Hematopoietic multipotent progenitor cell (in vitro differentiated cells): ENCODE measurements around the gene AKAP13. TPM values are rescaled to one million over a fixed set of nuclear protein-coding genes. Genes with fewer than 3 reads are reported as not detected.

ENCODE experiments used
- DNase-seq, 3 donors: peaks; one replicate each; pipeline ENCODE4 v3.0.0-alpha.2; 2011 to 2015; ENCODE audit warnings: low read depth in 2 of 3, low spot score in 2 of 3
- total RNA-seq: library from RNA; depleted of rRNA; stranded (reverse); fragments of >200 nt; gene quantifications from one replicate; pipeline ENCODE4 v1.2.3, GENCODE V29; 2012

The AKAP13 gene
- total RNA-seq, 1 donor, result 163 TPM

DNA sequence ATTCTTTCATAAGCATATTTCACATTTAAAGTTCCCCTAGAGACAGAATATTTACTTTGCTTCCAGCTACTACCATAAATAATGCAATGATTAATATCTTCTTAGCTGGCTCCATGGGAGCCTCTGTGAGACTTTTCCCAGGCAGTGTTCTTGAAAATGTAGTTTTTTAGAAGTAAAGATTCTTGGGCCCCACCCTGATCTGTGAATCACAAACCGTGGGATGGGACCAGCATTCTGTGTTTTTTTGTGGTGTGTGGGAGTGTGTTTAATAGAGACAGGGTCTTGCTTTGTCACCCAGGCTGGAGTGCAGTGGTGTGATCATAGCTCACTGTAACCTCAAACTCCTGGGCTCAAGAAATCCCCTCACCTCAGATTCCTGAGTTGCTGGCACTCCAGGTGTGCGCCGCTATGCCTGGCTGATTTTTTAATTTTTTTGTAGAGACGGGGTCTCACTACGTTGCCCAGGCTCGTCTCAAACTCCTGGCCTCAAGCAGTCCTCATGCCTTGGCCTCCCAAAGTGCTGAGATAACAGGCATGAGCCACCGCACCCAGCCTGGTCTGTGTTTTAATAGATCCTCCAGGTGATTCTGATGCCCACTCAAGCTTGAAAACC is 331.3 kb downstream of the AKAP13 start:
- no peak for DNase-seq

GRCh38 chr15:85716261-85716660 is 335.9 kb downstream of the AKAP13 start:
- no peak for DNase-seq

- no peak for DNase-seq
Observed at GRCh38 chr15:85717212-85717611, 336.8 kb downstream of the AKAP13 start.

DNA sequence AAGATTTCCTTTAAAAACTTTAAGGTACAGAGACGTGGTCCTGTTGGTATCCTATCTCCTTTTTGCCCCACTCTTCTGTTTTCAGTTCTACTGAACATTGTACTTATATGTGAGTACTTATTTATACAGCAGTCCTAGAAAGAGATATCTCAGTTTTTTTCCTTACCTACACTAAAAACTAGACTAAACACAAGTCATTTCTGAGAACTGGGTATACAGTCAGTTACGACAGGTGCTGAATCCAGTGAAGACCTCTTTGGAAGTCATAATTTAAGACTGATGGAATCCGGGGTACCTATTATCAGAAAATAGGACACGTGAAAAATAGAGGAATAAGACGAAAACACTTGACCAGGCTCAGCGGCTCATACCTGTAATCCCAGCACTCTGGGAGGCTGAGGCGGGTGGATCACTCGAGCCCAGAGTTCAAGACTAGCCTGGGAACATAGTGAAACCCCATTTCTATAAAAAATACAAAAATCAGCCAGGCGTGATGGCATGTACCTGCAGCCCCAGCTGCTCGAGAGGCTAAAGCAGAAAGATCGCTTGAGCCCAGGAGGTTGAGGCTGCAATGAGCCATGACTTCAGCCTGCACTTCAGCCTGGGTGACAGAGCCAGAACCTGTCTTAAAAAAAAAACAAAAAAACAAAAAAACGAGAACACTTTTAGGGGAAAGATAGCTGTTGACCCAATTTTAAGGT is 338.0 kb downstream of the AKAP13 start:
- DNase-seq, result no peak

GRCh38 chr15:85718981-85719380 is 338.6 kb downstream of the AKAP13 start:
- DNase-seq, result no peak

DNA sequence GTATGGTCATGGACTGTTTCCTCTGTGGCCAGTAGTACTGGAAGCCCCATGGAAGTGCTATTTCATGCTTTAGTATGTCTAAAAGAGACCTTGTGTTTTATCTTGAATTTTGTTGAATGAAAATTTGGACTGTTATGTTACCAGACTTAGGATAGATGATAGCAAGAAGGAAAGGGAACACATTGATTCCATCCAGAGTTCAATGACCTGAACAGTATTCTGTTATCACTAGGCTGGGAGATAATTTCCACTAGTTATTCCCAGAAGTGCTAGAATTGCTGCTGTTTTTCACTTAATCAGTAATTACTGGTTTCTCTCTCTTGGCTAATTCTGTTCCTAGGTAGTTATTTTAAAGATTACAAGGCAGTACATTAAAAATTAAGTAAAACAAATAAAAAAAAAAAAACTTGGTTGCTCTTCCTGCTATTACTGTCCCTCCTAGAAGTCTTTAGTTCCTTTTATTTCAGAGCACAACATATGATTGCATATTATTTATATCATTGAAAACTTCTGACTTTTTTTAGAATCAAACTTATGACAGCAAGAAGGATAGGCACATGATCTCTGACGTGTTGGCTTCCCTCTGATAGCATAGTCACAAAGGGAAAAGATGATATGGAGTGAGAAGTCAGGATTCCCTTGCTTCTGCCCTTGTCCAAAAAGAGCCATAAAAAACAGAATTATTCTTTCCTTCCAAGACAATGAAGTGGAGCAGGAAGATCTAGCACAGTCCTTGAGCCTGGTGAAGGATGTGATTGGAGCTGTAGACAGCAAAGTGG is 342.2 kb downstream of the AKAP13 start:
- DNase-seq, result no peak

GRCh38 chr15:85723960-85724945 is 343.9 kb downstream of the AKAP13 start:
- no peak for DNase-seq

DNA sequence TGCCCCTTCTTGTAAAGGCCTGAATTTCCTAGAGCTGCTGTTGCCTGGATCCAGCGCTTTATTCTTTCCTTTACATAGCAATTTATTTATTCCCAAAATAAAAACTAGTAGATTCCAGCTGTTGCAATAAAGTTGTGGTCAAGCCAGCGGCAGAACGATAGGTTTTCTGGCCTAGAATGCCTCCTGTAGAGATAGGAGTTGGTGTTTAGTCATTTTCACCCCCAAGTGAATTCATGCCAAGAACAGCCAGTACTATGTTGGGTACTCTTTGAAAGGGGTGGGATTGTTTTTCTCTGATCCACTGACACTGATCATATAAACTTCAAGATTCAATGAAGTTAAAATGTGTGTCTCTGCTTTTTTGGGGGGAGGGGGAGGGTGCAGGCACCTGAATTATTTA is 344.6 kb downstream of the AKAP13 start:
- no peak for DNase-seq

DNA sequence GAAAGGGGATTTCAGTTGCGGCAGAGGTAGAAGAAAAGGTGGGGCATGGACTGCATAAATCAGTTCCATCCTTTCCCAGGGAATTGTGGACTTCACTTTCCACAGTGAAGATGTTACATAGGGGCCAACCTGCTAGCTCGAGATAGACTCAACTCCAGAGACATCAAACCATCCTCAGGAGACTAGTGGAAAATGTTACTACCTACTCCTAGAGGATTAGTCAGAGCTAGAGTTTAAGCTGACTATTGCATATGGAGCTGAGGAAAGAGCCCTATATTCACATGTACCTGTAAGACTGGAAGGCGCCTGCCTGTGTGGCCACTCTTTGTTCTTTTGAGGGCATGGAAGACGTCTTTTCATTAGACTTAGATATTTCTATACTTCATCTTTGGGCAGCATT is 345.2 kb downstream of the AKAP13 start:
- no peak for DNase-seq

DNA sequence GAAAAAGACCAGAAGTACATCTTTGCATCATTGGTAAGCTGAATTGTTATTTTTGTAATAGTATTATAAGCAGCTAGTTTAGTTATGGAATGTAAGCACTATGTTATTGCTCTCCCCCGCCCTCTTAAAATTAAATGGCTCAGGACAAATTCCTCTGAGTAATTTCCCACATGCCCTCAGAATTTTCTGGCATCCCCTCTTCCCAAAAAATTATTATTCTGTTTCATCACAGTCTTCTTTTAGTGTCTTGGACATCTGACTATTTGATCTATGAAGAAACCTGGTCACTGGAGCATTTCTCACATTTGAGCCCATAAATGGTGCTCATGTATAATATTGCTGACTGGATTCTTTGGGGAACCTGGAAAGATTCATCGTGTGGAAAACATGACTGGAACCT is 346.1 kb downstream of the AKAP13 start:
- DNase-seq, result no peak

GRCh38 chr15:85727068-85727467 is 346.7 kb downstream of the AKAP13 start:
- DNase-seq, result no peak

DNA sequence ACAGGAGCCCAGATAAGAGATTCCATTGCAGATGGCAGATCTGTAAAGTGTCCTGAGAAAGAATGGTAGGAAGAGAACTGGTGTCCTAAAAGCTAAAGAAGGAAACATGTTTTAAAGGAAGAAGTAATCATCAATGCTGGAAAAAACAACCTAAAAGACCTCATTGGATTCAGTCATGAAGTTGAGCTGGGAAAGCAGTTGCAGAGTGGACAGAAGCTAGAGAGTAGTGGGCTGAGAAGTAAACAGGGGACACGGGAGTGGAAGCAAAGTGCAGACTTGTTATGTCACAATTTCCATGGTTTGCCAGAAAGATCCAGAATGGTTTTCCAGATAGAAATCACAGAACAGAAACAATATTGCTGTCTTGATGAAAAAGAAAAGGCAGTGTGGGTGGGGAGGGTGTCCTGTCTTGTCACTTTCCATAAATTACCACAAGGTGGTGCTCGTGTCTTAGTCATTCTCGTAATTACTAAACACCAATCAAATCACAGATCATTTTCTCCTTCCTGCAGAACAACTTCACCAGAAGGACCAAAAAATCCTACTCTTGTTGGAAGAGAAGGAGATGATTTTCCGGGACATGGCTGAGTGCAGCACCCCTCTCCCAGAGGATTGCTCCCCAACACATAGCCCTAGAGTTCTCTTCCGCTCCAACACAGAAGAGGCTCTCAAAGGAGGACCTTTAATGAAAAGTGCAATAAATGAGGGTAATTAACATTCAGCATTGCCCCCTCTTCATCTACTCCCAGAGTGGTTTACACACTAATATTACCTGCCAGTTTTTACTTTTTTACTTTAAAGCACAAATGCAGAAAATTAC is 349.8 kb downstream of the AKAP13 start:
- peak; percentile 26 to 75 (median 52) for DNase-seq

DNA sequence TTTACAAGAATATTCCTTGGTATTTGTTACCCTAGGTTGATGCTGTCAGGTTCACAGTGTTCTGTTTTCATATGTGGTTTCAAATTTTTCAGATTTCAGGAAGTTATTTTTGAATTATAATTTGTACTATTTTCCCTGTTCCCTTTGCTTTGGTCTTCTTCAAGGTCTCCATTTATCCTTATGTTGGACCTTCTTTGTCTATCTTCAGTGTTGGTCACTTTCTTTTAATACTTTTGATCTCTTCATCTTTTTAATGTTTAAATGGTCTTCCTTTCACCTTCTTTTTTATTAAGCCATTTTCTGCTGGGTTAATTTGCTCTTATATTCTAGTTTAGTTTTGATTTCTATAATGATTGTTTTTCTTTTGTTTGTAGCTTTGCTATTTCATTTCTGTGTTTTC is 353.0 kb downstream of the AKAP13 start:
- peak in 1 of 3 donors; percentile 24 for DNase-seq

DNA sequence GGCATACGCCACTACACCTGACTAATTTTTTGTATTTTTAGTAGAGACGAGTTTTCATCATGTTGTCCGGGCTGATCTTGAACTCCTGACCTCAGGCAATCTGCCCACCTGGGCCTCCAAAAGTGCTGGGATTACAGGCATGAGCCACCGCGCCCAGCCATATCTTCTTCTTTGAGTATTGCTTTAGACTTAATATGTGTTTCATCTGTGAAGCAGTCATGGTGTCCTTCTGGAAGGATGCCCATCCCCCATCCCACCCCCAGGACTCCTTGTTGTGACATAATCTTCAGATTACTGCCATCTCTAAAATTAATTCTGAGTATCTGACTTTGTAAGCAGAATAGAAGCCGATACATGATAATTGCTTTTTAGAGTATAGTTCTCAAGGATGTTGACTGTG is 356.7 kb downstream of the AKAP13 start:
- DNase-seq, result no peak

DNA sequence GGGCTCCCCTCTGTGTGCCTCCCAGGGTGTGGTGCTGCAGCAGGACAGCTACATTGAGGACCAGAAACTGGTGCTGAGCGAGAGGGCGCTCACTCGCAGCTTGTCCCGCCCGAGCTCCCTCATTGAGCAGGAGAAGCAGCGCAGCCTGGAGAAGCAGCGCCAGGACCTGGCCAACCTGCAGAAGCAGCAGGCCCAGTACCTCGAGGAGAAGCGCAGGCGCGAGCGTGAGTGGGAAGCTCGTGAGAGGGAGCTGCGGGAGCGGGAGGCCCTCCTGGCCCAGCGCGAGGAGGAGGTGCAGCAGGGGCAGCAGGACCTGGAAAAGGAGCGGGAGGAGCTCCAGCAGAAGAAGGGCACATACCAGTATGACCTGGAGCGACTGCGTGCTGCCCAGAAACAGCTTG is 360.6 kb downstream of the AKAP13 start:
- DNase-seq, result no peak

DNA sequence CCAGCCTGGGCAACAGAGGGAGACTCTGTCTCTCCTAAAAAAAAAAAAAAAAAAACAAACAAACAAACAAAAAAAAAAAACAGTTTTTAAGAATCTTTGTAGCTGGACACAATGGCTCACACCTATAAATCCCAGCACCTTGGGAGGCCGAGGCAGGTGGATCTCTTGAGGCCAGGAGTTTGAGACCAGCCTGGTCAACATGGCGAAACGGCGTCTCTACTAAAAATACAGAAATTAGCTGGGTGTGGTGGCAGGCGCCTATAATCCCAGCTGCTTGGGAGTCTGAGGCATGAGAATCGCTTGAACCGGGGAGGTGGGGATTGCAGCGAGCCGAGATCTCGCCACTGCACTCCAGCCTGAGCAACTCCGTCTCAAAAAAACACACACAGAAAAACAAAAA is 361.3 kb downstream of the AKAP13 start:
- no peak for DNase-seq

- no peak for DNase-seq
Observed at GRCh38 chr15:85742186-85742821, 361.9 kb downstream of the AKAP13 start.

DNA sequence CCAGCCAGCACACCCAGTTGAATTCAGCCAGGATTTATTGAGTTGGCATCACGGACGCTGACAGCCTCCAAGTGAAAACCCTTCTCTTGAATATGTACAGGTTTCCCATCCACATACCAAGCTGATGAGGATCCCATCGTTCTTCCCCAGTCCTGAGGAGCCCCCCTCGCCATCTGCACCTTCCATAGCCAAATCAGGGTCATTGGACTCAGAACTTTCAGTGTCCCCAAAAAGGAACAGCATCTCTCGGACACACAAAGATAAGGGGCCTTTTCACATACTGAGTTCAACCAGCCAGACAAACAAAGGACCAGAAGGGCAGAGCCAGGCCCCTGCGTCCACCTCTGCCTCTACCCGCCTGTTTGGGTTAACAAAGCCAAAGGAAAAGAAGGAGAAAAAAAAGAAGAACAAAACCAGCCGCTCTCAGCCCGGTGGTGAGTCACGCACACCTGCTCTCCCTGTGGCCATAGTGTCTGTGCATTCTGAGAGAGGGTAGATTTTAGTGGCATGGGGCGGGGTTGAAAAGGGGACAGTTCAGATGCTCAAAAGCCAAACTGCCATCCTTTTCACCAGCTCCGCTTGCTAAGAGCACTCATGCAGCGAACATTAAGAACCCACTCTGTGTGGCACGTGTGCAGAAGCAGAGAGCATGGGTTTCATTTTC is 363.1 kb downstream of the AKAP13 start:
- no peak for DNase-seq

- no peak for DNase-seq
Observed at GRCh38 chr15:85744579-85744978, 364.2 kb downstream of the AKAP13 start.
